CD4-positive, alpha-beta T cell treated with Interleukin-2 at 100 ng/mL for 4 hours (primary cell): Measurements from ENCODE around the gene F11R.
A peak's percentile ranks its signal among the peaks of the same experiment; 100 is the strongest.
"Not testable (repeated sequence)": the region's sequence is repeated elsewhere in the genome, so short reads cannot be mapped to it uniquely, and the experiment has no call there.

Experiments used
- DNase-seq: peaks from one replicate; pipeline ENCODE4 v3.0.0-alpha.2; 2020; ENCODE audit warnings: low spot score

F11R gene

DNA sequence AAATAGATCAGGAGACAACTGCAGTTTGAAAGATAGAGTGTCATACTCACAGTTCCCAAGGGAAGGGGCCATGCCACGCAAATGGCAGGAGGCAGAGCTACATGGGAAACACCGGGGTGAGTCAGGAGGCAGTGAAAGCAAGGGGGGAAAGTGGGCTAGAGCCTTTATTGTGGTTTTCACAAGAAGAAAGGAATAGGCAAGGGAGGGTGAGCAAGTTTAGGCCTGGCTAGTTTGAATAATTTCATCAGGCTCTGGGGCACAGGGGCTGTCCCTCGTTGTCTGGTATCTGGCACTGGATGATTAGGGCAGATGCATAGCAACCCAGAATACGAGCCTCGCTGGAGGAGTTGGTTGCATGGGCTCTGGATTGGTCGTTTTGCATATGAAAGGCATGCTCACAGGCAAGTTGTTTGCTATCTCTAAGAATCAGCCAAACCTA lies 49.3 kb downstream of the F11R start:
- no peak for DNase-seq

GRCh38 chr1:160963521-160963920 lies 57.4 kb downstream of the F11R start:
- DNase-seq: no peak

- no peak for DNase-seq
These were observed 59.5 kb downstream of the F11R start for GRCh38 chr1:160961419-160961818.

- no peak for DNase-seq
These were observed 64.0 kb downstream of the F11R start for GRCh38 chr1:160956966-160957365.

DNA sequence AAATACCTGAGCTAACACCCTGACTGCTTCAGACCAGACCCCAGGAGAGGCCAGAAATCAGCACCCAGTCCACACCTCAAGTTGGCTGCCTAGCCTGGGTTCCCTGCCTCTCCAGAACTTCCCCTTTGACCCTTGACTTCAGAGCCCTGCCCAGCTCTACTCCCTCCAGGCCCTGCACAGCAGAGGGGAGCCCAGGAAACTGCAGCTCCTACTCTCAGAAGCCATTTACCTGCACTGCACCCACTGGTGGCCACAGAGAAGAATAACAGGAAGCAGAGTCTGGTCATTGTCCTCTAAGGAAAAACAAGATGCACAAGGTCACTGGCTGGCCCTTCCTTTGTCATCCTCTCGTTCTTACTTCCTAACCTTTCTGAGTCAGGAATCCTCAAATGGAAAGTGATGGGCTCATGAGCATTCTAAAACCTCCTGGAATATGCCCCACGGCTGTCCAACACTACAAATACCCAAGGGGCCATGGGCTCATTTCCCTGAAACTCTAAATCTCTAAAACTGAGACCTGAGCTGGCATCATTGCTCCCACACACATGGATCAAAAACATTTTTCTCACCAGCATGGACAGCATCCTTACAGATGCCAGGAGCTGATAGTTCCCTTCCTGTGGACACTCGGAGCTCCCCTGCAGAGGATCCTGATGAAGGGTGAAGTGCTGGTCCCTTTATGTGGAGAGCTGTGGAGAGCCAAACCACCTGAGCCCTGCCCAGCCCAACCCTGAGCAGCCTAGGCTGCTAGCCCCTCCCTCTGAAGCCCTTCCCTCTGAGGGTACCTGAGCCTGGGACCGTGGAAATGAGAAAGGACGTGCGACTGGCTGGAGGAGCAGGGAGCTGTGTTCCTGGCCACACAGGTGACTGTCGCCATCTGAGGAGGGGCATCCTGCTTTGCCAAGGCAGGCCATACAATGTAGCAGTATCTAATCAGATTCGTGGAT lies 66.5 kb downstream of the F11R start, which contains the start of gene ITLN2:
Gene ITLN2 (minus strand): TSS at position 652 of the 947 bp plus-strand sequence. CDS start 68 bp downstream, at position 584.
- peak; percentile 47 for DNase-seq

DNA sequence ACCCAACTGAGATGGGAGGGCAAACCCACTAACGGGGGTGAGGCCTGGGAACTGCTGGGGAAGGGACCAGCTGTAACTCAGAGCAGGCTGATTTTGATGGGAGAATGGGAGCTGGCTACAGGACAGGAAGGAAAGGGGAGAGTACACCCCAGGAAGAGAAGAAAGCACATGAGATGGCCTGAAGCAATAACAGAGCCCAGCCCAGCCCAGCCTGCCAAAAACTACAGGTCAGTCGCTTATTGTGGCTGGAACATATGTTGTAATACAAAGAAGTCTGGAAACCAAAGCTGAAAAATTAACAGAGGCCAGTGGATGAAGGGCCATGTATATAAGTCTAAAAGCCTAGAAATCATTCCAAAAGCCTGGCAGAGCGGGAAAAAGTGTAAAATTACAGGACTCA lies 67.9 kb downstream of the F11R start:
- no peak for DNase-seq

DNA sequence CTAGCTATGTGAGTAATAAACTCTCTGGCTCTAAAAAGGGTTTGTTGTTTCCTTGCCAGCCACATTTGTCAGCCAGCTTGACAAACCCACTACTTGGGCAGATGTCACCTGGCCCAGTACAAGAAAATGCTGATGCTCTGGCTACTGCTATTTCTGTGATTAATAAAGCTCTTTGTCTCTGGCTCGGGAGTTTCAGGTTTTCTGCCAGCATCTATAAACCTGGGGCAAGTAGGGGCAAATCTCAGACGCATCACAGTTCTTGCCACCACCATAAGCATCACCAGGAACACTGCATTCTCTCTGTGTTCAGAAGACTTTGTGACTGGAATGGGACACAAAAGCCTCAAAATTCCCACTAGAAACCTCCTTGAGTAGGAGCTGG lies 68.8 kb downstream of the F11R start:
- DNase-seq: no peak

DNA sequence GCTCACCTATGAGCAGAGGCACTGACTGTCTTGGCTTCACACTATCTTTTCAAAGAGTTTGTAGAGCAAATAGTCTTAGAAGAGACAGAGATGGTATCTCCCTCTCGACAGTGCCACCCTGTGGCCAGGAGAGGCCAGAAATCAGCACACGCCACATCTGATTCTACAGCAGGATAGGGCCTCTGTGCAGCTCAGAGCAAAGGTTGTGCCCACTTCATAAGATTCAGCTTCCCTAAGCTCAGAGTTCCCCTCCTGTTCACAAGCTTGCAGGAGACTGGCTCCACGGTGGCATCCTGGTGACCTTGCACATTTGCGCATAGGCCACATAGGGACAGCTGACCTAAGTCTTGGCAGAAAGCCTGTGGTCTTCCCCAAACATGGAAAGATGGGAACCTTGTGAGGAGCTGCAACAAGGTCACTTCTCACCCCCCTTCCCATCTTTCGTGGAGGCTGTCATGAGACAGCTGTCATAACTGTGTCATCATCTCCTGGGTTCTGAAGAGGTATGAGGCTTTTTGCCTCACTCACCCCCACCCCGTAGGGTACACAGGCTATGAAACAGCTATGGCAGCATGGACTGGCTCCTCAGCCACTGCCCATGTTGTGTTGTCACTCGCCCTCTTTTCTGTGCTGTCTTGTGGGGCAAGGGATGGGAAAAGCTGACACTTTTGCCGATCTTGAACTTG lies 69.4 kb downstream of the F11R start:
- DNase-seq: peak; percentile 69

DNA sequence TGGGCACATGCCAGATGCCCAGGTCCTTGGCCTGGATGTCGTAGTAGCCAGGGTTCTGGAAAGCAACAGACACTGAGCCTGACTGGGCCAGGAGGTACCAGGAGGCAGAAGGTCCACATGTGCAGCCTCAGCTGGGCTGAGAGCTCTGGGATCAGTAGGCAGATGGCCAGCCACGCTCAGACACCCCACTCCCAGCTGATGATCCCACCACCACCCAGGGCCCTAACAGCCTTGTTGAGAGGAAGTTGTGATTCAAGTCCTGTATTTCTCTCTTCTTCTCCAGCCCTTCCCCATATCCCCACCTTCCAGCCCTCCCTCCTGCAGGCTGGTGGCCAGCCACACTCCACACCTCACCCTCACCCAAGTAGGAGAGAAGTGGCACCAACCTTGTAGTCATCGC lies 70.3 kb downstream of the F11R start:
- no peak for DNase-seq

DNA sequence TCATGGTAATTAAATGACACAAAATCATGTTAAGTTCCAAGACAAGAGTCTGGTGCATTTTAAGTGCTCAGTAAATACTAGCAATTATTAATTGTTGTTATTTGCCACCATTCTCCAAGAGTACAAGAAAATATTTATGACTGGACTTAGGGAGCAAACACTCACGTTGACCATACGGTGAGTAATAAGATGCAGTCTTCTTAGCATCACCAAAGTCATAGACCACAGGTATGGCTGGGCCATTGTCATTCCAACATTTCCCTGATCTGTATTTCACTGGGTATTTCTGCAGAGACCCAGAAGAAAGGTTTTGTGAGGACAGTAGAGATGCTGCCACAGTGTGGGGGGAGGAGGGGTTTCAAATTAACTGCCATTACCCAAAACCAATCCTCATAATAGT lies 71.1 kb downstream of the F11R start:
- no peak for DNase-seq

GRCh38 chr1:160949216-160949880 lies 71.6 kb downstream of the F11R start:
- DNase-seq: not testable (repeated sequence)

GRCh38 chr1:160947174-160947759 lies 73.7 kb downstream of the F11R start:
- not testable (repeated sequence) for DNase-seq

DNA sequence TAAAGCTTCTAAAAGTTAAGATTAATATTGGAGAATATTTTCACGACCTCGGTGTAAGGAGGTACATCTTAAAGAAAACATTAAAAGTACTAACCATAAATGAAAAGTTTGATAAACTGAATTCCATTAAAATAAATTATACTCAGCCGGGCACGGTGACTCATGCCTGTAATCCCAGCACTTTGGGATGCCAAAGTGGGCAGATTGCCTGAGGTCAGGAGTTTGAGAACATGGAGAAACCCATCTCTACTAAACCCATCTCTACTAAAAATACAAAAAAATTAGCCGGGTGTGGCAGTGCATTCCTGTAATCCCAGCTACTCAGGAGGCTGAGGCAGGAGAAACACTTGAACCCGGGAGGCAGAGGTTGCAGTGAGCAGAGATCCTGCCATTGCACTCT lies 75.1 kb downstream of the F11R start:
- not testable (repeated sequence) for DNase-seq
